ENCODE measurements around the gene TOM1. TPM values are rescaled to one million over a fixed set of nuclear protein-coding genes. Genes with fewer than 3 reads are reported as not detected.

The TOM1 gene
- total and polyA plus RNA-seq, 2 of the 13 experiments (the other 11 are each of a cell fraction or from before 2014, with no cell fraction given): 30.8 to 87.3 TPM

DNA sequence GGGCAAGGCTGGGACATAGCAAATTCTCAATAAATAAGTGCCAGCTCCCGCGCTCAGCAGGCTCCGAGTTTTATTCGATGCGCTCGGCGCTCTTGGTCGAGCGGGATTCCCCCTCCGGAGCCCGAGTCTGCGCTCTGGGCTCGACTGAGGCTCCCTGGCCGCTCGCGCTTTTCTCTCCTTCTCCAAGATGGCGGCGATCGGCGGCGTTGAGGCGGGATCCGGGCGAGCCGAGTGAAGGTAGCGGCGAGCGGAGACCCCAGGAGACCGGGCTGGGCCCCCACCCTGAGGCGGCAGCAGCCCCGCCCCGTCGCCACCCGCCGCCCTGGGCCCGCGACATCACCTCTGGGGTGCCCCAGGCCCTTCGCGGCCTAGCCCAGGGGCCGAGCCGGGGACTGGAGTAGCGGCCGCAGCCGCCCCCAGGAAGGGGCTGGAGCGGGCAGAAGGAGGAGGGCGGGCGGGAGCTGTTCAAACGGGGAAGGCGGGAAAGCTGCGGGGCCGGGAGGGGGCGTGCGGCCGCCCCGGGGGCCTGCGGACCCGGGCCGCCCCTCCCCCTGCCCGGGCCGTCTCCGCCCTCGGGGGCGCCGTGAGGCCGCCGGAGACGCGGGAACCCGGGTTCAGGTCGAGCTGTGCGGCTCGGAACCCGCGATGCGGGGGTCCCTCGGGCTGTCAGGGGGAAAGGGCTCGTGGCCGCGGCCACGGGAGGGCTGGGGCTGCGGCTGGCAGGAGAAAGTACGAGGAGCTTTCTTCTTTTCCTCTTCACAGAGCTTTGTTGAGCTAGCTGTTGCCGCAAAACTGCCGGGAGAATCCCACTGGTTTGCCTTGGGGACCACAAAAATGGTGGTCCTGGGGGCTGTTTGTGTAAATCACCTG, 42.1 kb upstream of the TOM1 start, which contains the start of gene HMGXB4 (continued):
- TF ChIP-seq, protein P1, sequence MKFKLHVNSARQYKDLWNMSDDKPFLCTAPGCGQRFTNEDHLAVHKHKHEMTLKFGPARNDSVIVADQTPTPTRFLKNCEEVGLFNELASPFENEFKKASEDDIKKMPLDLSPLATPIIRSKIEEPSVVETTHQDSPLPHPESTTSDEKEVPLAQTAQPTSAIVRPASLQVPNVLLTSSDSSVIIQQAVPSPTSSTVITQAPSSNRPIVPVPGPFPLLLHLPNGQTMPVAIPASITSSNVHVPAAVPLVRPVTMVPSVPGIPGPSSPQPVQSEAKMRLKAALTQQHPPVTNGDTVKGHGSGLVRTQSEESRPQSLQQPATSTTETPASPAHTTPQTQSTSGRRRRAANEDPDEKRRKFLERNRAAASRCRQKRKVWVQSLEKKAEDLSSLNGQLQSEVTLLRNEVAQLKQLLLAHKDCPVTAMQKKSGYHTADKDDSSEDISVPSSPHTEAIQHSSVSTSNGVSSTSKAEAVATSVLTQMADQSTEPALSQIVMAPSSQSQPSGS (CRISPR knock-in tag; IDR thresholded peaks at IDR 0.05): peak; percentile 48; the same call in 1 of the 2 replicates
- TF ChIP-seq CCAR2 (optimal IDR thresholded peaks at IDR 0.05; ENCODE audit: low read depth, low read length) (no peak), IRF2 (CRISPR knock-in tag; IDR thresholded peaks at IDR 0.05) (peak; percentile 69), HOXA5 (CRISPR knock-in tag; IDR thresholded peaks at IDR 0.05) (peak; percentile 26; the same call in 1 of the 2 replicates), SSRP1 (CRISPR knock-in tag; IDR thresholded peaks at IDR 0.05) (no peak), ZNF234 (CRISPR knock-in tag; conservative IDR thresholded peaks at IDR 0.05) (no peak), NFYC (CRISPR knock-in tag; IDR thresholded peaks at IDR 0.05) (no peak), ZNF232 (CRISPR knock-in tag; IDR thresholded peaks at IDR 0.05; ENCODE audit: borderline replicate concordance) (peak; percentile 43; the same call in 1 of the 2 replicates), SIX4 (CRISPR knock-in tag; IDR thresholded peaks at IDR 0.05) (no peak), ZNF343 (CRISPR knock-in tag; IDR thresholded peaks at IDR 0.05) (peak; percentile 94)
- TF ChIP-seq, protein P2, sequence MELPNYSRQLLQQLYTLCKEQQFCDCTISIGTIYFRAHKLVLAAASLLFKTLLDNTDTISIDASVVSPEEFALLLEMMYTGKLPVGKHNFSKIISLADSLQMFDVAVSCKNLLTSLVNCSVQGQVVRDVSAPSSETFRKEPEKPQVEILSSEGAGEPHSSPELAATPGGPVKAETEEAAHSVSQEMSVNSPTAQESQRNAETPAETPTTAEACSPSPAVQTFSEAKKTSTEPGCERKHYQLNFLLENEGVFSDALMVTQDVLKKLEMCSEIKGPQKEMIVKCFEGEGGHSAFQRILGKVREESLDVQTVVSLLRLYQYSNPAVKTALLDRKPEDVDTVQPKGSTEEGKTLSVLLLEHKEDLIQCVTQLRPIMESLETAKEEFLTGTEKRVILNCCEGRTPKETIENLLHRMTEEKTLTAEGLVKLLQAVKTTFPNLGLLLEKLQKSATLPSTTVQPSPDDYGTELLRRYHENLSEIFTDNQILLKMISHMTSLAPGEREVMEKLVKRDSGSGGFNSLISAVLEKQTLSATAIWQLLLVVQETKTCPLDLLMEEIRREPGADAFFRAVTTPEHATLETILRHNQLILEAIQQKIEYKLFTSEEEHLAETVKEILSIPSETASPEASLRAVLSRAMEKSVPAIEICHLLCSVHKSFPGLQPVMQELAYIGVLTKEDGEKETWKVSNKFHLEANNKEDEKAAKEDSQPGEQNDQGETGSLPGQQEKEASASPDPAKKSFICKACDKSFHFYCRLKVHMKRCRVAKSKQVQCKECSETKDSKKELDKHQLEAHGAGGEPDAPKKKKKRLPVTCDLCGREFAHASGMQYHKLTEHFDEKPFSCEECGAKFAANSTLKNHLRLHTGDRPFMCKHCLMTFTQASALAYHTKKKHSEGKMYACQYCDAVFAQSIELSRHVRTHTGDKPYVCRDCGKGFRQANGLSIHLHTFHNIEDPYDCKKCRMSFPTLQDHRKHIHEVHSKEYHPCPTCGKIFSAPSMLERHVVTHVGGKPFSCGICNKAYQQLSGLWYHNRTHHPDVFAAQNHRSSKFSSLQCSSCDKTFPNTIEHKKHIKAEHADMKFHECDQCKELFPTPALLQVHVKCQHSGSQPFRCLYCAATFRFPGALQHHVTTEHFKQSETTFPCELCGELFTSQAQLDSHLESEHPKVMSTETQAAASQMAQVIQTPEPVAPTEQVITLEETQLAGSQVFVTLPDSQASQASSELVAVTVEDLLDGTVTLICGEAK (IDR thresholded peaks at IDR 0.05): no peak
- TF ChIP-seq, protein P2 (CRISPR knock-in tag; IDR thresholded peaks at IDR 0.05): peak; percentile 84
- TF ChIP-seq, protein P3, sequence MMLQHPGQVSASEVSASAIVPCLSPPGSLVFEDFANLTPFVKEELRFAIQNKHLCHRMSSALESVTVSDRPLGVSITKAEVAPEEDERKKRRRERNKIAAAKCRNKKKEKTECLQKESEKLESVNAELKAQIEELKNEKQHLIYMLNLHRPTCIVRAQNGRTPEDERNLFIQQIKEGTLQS (CRISPR knock-in tag; IDR thresholded peaks at IDR 0.05): no peak; the same call in none of the 2 replicates
- TF ChIP-seq, protein P4, sequence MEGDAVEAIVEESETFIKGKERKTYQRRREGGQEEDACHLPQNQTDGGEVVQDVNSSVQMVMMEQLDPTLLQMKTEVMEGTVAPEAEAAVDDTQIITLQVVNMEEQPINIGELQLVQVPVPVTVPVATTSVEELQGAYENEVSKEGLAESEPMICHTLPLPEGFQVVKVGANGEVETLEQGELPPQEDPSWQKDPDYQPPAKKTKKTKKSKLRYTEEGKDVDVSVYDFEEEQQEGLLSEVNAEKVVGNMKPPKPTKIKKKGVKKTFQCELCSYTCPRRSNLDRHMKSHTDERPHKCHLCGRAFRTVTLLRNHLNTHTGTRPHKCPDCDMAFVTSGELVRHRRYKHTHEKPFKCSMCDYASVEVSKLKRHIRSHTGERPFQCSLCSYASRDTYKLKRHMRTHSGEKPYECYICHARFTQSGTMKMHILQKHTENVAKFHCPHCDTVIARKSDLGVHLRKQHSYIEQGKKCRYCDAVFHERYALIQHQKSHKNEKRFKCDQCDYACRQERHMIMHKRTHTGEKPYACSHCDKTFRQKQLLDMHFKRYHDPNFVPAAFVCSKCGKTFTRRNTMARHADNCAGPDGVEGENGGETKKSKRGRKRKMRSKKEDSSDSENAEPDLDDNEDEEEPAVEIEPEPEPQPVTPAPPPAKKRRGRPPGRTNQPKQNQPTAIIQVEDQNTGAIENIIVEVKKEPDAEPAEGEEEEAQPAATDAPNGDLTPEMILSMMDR (CRISPR knock-in tag; IDR thresholded peaks at IDR 0.05): peak; percentile 45
- TF ChIP-seq, protein P5, sequence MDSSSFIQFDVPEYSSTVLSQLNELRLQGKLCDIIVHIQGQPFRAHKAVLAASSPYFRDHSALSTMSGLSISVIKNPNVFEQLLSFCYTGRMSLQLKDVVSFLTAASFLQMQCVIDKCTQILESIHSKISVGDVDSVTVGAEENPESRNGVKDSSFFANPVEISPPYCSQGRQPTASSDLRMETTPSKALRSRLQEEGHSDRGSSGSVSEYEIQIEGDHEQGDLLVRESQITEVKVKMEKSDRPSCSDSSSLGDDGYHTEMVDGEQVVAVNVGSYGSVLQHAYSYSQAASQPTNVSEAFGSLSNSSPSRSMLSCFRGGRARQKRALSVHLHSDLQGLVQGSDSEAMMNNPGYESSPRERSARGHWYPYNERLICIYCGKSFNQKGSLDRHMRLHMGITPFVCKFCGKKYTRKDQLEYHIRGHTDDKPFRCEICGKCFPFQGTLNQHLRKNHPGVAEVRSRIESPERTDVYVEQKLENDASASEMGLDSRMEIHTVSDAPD (CRISPR knock-in tag; IDR thresholded peaks at IDR 0.05): no peak
